Measurements from ENCODE around the gene ADCY7.

The ADCY7 gene

GRCh38 chr16:50286681-50287080 lies 20.3 kb downstream of the ADCY7 start:
- peaks cover 5% of the 10 kb centered on the region for H3K9me3 ChIP-seq (ENCODE audit: low read length)

GRCh38 chr16:50288026-50288425 lies 21.7 kb downstream of the ADCY7 start:
- no peaks in the 10 kb centered on the region for H3K27me3 ChIP-seq (ENCODE audit: insufficient read depth, low read length)
- no peaks in the 10 kb centered on the region for H3K4me1 ChIP-seq (ENCODE audit: insufficient read depth, low read length)
- no peak overlapping the region for H3K4me3 ChIP-seq (ENCODE audit: low read length)
- peaks cover 5% of the 10 kb centered on the region for H3K9me3 ChIP-seq (ENCODE audit: low read length)
- H2AFZ ChIP-seq (ENCODE audit: low read depth, low read length) = no peak overlapping the region
- H3K36me3 ChIP-seq (ENCODE audit: insufficient read depth, low read length) = no peaks in the 10 kb centered on the region

More at GRCh38 chr16:50286681-50287080, 20.3 kb downstream of the ADCY7 start:
- no peaks in the 10 kb centered on the region for H3K36me3 ChIP-seq (ENCODE audit: insufficient read depth, low read length)
- no peaks in the 10 kb centered on the region for H3K4me1 ChIP-seq (ENCODE audit: insufficient read depth, low read length)
- H3K27me3 ChIP-seq (ENCODE audit: insufficient read depth, low read length) = no peaks in the 10 kb centered on the region
- H3K4me3 ChIP-seq (ENCODE audit: low read length) = no peak overlapping the region
- no peak overlapping the region for H2AFZ ChIP-seq (ENCODE audit: low read depth, low read length)

GRCh38 chr16:50288920-50289319 lies 22.6 kb downstream of the ADCY7 start:
- no peaks in the 10 kb centered on the region for H3K27me3 ChIP-seq (ENCODE audit: insufficient read depth, low read length)

GRCh38 chr16:50289950-50290764 lies 23.8 kb downstream of the ADCY7 start:
- Histone ChIP-seq H3K4me1 (ENCODE audit: insufficient read depth, low read length) (no peaks in the 10 kb centered on the region), H3K36me3 (ENCODE audit: insufficient read depth, low read length) (no peaks in the 10 kb centered on the region), H3K4me3 (ENCODE audit: low read length) (no peak overlapping the region), H3K9me3 (ENCODE audit: low read length) (peaks cover 5% of the 10 kb centered on the region), H3K27me3 (ENCODE audit: insufficient read depth, low read length) (no peaks in the 10 kb centered on the region), H2AFZ (ENCODE audit: low read depth, low read length) (no peak overlapping the region)

More at GRCh38 chr16:50288920-50289319, 22.6 kb downstream of the ADCY7 start:
- H3K4me1 ChIP-seq (ENCODE audit: insufficient read depth, low read length) = no peaks in the 10 kb centered on the region
- H3K36me3 ChIP-seq (ENCODE audit: insufficient read depth, low read length) = no peaks in the 10 kb centered on the region
- H2AFZ ChIP-seq (ENCODE audit: low read depth, low read length) = no peak overlapping the region
- no peak overlapping the region for H3K4me3 ChIP-seq (ENCODE audit: low read length)
- H3K9me3 ChIP-seq (ENCODE audit: low read length) = peaks cover 5% of the 10 kb centered on the region

DNA sequence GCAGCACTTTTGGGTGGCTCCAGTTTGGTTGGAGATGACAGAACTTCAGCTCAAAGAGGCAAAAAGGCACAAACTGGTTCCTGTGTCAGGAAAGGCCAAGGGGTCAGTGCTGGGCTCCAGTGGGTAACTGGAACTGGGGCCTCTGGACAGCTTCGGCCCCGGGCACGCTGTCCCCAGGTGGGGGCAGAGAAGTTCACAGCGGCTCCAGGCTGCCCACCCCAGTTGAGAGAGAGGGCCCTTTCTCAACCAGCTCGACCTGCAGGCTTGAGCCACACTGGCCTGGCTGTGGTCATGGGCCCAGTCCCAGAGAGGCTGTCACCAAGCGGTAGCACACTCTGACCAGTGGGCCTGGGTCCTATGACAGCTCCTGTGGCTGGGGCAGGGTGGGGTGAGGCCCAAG lies 24.5 kb downstream of the ADCY7 start:
- Histone ChIP-seq H3K4me1 (ENCODE audit: insufficient read depth, low read length) (no peaks in the 10 kb centered on the region), H3K36me3 (ENCODE audit: insufficient read depth, low read length) (no peaks in the 10 kb centered on the region), H3K4me3 (ENCODE audit: low read length) (no peak overlapping the region), H3K27me3 (ENCODE audit: insufficient read depth, low read length) (no peaks in the 10 kb centered on the region), H2AFZ (ENCODE audit: low read depth, low read length) (no peak overlapping the region), H3K9me3 (ENCODE audit: low read length) (peaks cover 5% of the 10 kb centered on the region)

GRCh38 chr16:50291719-50292565 lies 25.6 kb downstream of the ADCY7 start:
- Histone ChIP-seq H3K4me1 (ENCODE audit: insufficient read depth, low read length) (no peaks in the 10 kb centered on the region), H3K27me3 (ENCODE audit: insufficient read depth, low read length) (no peaks in the 10 kb centered on the region), H2AFZ (ENCODE audit: low read depth, low read length) (no peak overlapping the region), H3K36me3 (ENCODE audit: insufficient read depth, low read length) (no peaks in the 10 kb centered on the region), H3K4me3 (ENCODE audit: low read length) (no peak overlapping the region), H3K9me3 (ENCODE audit: low read length) (no peaks in the 10 kb centered on the region)

DNA sequence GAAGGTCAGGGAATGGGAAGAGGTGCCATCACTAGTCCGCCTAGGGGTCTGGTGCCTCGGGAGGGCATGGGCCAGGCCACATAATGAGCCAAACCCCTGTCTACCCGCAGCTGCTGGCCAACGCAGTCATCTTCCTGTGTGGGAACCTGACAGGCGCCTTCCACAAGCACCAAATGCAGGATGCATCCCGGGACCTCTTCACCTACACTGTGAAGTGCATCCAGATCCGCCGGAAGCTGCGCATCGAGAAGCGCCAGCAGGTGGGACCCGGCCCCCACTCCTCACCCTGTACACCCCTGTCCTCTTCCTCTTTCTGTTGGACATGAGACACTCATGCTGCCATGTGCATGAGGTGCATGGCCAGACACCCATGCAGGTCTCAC lies 26.2 kb downstream of the ADCY7 start:
- Histone ChIP-seq H3K36me3 (ENCODE audit: insufficient read depth, low read length) (no peaks in the 10 kb centered on the region), H3K4me1 (ENCODE audit: insufficient read depth, low read length) (no peaks in the 10 kb centered on the region), H2AFZ (ENCODE audit: low read depth, low read length) (no peak overlapping the region), H3K4me3 (ENCODE audit: low read length) (no peak overlapping the region), H3K27me3 (ENCODE audit: insufficient read depth, low read length) (no peaks in the 10 kb centered on the region), H3K9me3 (ENCODE audit: low read length) (no peaks in the 10 kb centered on the region)

GRCh38 chr16:50293041-50293783 lies 26.9 kb downstream of the ADCY7 start:
- no peaks in the 10 kb centered on the region for H3K4me1 ChIP-seq (ENCODE audit: insufficient read depth, low read length)
- no peak overlapping the region for H3K4me3 ChIP-seq (ENCODE audit: low read length)
- no peaks in the 10 kb centered on the region for H3K27me3 ChIP-seq (ENCODE audit: insufficient read depth, low read length)
- H3K36me3 ChIP-seq (ENCODE audit: insufficient read depth, low read length) = no peaks in the 10 kb centered on the region
- H2AFZ ChIP-seq (ENCODE audit: low read depth, low read length) = no peak overlapping the region
- H3K9me3 ChIP-seq (ENCODE audit: low read length) = no peaks in the 10 kb centered on the region

GRCh38 chr16:50293994-50294855 lies 27.9 kb downstream of the ADCY7 start:
- no peaks in the 10 kb centered on the region for H3K36me3 ChIP-seq (ENCODE audit: insufficient read depth, low read length)
- H3K27me3 ChIP-seq (ENCODE audit: insufficient read depth, low read length) = no peaks in the 10 kb centered on the region
- H3K9me3 ChIP-seq (ENCODE audit: low read length) = no peaks in the 10 kb centered on the region
- no peak overlapping the region for H2AFZ ChIP-seq (ENCODE audit: low read depth, low read length)
- H3K4me3 ChIP-seq (ENCODE audit: low read length) = no peak overlapping the region
- H3K4me1 ChIP-seq (ENCODE audit: insufficient read depth, low read length) = no peaks in the 10 kb centered on the region

- Histone ChIP-seq H3K27me3 (ENCODE audit: insufficient read depth, low read length) (no peaks in the 10 kb centered on the region), H3K4me1 (ENCODE audit: insufficient read depth, low read length) (no peaks in the 10 kb centered on the region), H2AFZ (ENCODE audit: low read depth, low read length) (no peak overlapping the region), H3K4me3 (ENCODE audit: low read length) (no peak overlapping the region), H3K9me3 (ENCODE audit: low read length) (no peaks in the 10 kb centered on the region), H3K36me3 (ENCODE audit: insufficient read depth, low read length) (no peaks in the 10 kb centered on the region)
These were observed 28.6 kb downstream of the ADCY7 start for GRCh38 chr16:50294955-50295354.

- Histone ChIP-seq H3K4me3 (ENCODE audit: low read length) (no peak overlapping the region), H3K27me3 (ENCODE audit: insufficient read depth, low read length) (no peaks in the 10 kb centered on the region), H2AFZ (ENCODE audit: low read depth, low read length) (no peak overlapping the region), H3K9me3 (ENCODE audit: low read length) (no peaks in the 10 kb centered on the region), H3K36me3 (ENCODE audit: insufficient read depth, low read length) (no peaks in the 10 kb centered on the region), H3K4me1 (ENCODE audit: insufficient read depth, low read length) (no peaks in the 10 kb centered on the region)
These were observed 29.3 kb downstream of the ADCY7 start for GRCh38 chr16:50295541-50296132.

DNA sequence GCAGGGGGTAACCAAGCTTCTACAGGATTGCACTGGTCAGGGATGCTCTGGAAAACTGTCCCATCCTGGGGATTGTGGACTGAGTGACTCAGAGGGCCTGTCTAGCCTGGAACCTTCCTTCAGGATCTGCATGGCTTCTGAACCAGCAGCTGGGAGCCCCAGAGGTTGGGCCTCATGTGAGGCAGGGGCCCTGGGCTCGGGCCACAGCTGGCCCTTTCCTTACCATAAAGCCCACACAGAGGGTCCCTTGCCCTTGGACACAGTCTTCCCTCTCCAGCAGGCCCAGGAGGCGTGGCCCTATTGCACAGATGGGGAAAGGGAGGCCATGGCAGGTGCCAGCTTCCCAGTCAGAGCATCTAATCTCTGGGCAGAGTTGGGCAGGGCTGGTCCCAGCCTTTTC lies 30.5 kb downstream of the ADCY7 start:
- no peak overlapping the region for H3K4me3 ChIP-seq (ENCODE audit: low read length)
- H2AFZ ChIP-seq (ENCODE audit: low read depth, low read length) = no peak overlapping the region
- no peaks in the 10 kb centered on the region for H3K27me3 ChIP-seq (ENCODE audit: insufficient read depth, low read length)
- H3K9me3 ChIP-seq (ENCODE audit: low read length) = no peaks in the 10 kb centered on the region
- H3K36me3 ChIP-seq (ENCODE audit: insufficient read depth, low read length) = no peaks in the 10 kb centered on the region
- H3K4me1 ChIP-seq (ENCODE audit: insufficient read depth, low read length) = no peaks in the 10 kb centered on the region

Measured in neuron (in vitro differentiated cells).